Activated naive CD8-positive, alpha-beta T cell treated with anti-CD3 and anti-CD28 coated beads for 36 hours (primary cell): ENCODE results near the gene OR10S1. TPM values are rescaled to one million over a fixed set of nuclear protein-coding genes. Genes with fewer than 3 reads are reported as not detected.
"Not testable (repeated sequence)": the region's sequence is repeated elsewhere in the genome, so short reads cannot be mapped to it uniquely, and the experiment has no call there.

Source experiments
- DNase-seq: peaks from one replicate; pipeline ENCODE4 v3.0.0; 2021
- H3K27ac Mint-ChIP-seq: one replicate; pipeline ENCODE4 v1.8.0; 2022; ENCODE audit warnings: mild to moderate bottlenecking, moderate library complexity, mixed read lengths
- H3K27me3 Mint-ChIP-seq: one replicate; pipeline ENCODE4 v1.8.0; 2022; ENCODE audit warnings: mild to moderate bottlenecking, mixed read lengths
- H3K36me3 Mint-ChIP-seq: one replicate; pipeline ENCODE4 v1.8.0; 2021; ENCODE audit warnings: mild to moderate bottlenecking, mixed read lengths
- H3K4me1 Mint-ChIP-seq: one replicate; pipeline ENCODE4 v1.8.0; 2021; ENCODE audit warnings: mixed read lengths
- H3K4me3 Mint-ChIP-seq: one replicate; pipeline ENCODE4 v1.8.0; 2022; ENCODE audit warnings: mild to moderate bottlenecking, moderate library complexity, mixed read lengths
- H3K9me3 Mint-ChIP-seq: one replicate; pipeline ENCODE4 v1.8.0; 2022; ENCODE audit warnings: mixed read lengths
- total RNA-seq, 2 experiments: library from RNA; stranded (reverse); gene quantifications; one replicate each; pipeline ENCODE4 v1.2.3, GENCODE V29; 2021

Gene OR10S1, protein sequence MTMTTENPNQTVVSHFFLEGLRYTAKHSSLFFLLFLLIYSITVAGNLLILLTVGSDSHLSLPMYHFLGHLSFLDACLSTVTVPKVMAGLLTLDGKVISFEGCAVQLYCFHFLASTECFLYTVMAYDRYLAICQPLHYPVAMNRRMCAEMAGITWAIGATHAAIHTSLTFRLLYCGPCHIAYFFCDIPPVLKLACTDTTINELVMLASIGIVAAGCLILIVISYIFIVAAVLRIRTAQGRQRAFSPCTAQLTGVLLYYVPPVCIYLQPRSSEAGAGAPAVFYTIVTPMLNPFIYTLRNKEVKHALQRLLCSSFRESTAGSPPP
- not detected for total RNA-seq

DNA sequence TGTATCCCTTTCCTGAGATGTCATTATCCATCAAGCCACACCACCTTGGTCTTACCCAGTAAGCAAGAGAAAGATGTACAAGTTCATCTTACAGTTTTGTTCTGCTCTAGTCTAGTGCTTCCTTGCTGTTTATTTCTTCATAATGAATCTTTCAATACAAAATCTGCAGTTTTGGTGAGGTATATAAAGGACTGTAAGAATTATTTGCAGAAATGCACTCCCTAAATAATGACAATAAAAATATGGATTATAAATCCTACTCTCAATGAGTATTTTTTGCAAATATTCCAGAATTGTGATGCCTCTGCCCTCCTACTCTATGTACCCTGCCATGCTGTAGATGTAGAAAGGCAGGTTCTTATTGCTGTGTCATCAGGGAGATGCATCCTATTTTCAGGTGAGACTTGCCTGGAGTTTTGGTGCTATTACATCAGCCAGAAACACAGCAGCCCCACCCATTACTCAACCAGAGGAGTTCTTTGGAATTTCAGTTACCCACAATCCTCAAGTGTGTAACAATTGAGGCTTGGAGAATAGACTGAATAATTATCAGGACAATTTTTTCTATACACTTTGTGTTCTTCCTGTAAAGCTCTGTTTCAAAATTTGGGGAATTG is at the start of gene OR10S1:
TSS of gene OR10S1 (minus strand) at position 51 of the 617 bp plus-strand sequence. CDS start 117 bp downstream, outside the sequence.
- Mint-ChIP-seq H3K27me3 (no peaks in the 10 kb centered on the region), H3K4me3 (no peak within 1 kb of the TSS), H3K9me3 (peaks cover 3% of the 10 kb centered on the region), H3K27ac (no peak within 1 kb of the TSS), H3K36me3 (no peaks in the 10 kb centered on the region), H3K4me1 (no peaks in the 10 kb centered on the region)
- DNase-seq, result no peak

DNA sequence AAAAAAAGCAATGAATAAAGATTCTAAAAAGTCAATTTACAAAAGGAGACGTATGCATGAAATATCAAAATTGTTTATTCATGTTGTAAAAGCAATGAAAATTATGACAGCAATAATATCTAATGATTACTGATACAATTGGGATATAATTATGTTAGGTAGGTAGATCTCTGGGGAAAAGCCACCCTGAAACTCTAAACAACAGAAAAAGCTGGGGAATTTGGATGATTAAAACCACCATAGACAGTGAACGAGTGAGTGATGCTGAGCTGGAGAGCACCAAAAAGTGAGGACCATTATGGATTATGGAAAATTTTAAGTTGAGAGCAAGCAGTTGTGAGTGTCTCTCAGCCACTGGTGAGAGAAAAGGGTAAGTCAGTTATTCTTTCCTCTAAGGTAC is 48.9 kb upstream of the OR10S1 start, which contains the start of gene OR10G8:
TSS of gene OR10G8 (plus strand) at position 301 of the 400 bp plus-strand sequence. CDS start 2,825 bp downstream, outside the sequence.
- no peaks in the 10 kb centered on the region for H3K36me3 Mint-ChIP-seq
- no peak within 1 kb of the TSS for H3K27ac Mint-ChIP-seq
- no peak for DNase-seq

DNA sequence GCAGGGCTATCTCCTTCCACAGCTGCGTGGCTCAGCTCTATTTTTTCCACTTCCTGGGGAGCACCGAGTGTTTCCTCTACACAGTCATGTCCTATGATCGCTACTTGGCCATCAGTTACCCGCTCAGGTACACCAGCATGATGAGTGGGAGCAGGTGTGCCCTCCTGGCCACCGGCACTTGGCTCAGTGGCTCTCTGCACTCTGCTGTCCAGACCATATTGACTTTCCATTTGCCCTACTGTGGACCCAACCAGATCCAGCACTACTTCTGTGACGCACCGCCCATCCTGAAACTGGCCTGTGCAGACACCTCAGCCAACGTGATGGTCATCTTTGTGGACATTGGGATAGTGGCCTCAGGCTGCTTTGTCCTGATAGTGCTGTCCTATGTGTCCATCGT is 38.3 kb upstream of the OR10S1 start:
- H3K4me3 Mint-ChIP-seq, DNase-seq, H3K27ac Mint-ChIP-seq, H3K9me3 Mint-ChIP-seq, H3K4me1 Mint-ChIP-seq, H3K36me3 Mint-ChIP-seq, H3K27me3 Mint-ChIP-seq: not testable (repeated sequence)

More for the DNA sequence above, 48.9 kb upstream of the OR10S1 start, which contains the start of gene OR10G8:
- Mint-ChIP-seq H3K27me3 (peaks cover 4% of the 10 kb centered on the region), H3K4me3 (no peak within 1 kb of the TSS), H3K4me1 (no peaks in the 10 kb centered on the region), H3K9me3 (no peaks in the 10 kb centered on the region)

DNA sequence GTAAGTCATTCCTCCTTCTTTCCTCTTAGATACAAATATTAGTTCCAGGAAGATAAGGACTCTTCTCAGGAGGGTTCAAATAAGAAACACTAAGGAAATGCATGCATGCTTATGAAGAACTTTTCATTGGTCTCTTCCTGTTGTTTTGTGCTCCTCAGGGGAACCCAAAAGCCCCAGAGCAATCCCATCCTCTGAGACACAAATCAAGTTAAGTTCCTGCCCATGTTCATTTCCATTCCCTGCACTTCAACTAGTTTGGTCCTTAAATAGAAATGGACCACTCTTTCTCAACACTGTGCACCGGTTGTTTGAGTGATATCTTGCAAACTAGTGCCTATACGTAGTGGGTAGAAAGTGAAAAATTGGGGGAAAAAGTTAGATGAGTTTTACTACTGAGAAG is 35.1 kb upstream of the OR10S1 start, which contains the start of gene OR10G4:
TSS of gene OR10G4 (plus strand) at position 301 of the 400 bp plus-strand sequence. CDS start 2,578 bp downstream, outside the sequence.
- H3K36me3 Mint-ChIP-seq, result no peaks in the 10 kb centered on the region
- H3K4me3 Mint-ChIP-seq, result no peak within 1 kb of the TSS
- no peak for DNase-seq
- H3K27ac Mint-ChIP-seq, result no peak within 1 kb of the TSS
- peaks cover 11% of the 10 kb centered on the region for H3K27me3 Mint-ChIP-seq
- H3K9me3 Mint-ChIP-seq, result no peaks in the 10 kb centered on the region
- H3K4me1 Mint-ChIP-seq, result no peaks in the 10 kb centered on the region

DNA sequence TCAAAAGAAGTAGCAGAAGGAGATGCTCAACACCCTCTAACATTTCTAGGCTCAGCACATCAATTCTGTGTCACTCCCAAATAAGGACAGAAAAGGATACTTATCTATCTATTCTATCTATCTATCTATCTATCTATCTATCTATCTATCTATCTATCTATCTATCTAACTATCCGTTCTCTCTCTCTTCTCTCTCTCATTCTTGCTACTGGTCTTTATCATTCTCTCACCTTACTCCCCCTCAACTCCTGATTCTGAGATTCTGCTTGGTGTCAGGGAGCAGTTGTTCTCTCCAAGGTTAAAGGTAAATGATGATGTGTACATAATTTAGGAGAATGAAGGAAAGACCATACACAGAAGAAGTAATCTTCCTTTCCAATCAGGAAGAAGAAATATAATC is 17.5 kb upstream of the OR10S1 start, which contains the start of gene OR10G6:
TSS of gene OR10G6 (minus strand) at position 43 of the 400 bp plus-strand sequence. CDS start at position 43, 0 bp downstream.
- Mint-ChIP-seq H3K27ac (no peak within 1 kb of the TSS), H3K36me3 (no peaks in the 10 kb centered on the region), H3K27me3 (no peaks in the 10 kb centered on the region), H3K4me3 (no peak within 1 kb of the TSS), H3K4me1 (no peaks in the 10 kb centered on the region), H3K9me3 (no peaks in the 10 kb centered on the region)
- no peak for DNase-seq

DNA sequence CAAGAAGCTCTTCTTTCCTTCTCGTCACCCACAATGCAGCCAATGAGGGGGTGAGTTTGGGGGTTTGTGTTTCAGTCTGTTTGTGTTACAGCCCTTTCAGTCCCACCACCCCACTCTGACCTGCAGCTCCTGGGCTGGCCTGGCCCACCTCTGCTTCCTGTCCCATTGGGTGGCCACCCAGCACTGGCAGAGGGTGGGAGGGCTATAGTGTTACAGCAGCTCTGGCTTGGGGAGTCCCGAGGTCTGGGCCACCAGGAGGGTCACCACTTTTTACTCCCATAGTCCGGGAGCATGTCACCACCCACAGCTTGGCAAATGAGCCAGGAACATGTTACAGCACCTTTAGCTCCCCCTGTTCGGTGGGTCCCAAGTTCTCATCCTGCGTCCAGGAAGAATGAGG is 1.7 kb upstream of the OR10S1 start:
- H3K4me1 Mint-ChIP-seq, result no peaks in the 10 kb centered on the region
- no peak overlapping the region for H3K4me3 Mint-ChIP-seq
- no peaks in the 10 kb centered on the region for H3K36me3 Mint-ChIP-seq
- DNase-seq, result no peak
- H3K27ac Mint-ChIP-seq, result no peak overlapping the region
- no peaks in the 10 kb centered on the region for H3K27me3 Mint-ChIP-seq
- peaks cover 3% of the 10 kb centered on the region for H3K9me3 Mint-ChIP-seq

DNA sequence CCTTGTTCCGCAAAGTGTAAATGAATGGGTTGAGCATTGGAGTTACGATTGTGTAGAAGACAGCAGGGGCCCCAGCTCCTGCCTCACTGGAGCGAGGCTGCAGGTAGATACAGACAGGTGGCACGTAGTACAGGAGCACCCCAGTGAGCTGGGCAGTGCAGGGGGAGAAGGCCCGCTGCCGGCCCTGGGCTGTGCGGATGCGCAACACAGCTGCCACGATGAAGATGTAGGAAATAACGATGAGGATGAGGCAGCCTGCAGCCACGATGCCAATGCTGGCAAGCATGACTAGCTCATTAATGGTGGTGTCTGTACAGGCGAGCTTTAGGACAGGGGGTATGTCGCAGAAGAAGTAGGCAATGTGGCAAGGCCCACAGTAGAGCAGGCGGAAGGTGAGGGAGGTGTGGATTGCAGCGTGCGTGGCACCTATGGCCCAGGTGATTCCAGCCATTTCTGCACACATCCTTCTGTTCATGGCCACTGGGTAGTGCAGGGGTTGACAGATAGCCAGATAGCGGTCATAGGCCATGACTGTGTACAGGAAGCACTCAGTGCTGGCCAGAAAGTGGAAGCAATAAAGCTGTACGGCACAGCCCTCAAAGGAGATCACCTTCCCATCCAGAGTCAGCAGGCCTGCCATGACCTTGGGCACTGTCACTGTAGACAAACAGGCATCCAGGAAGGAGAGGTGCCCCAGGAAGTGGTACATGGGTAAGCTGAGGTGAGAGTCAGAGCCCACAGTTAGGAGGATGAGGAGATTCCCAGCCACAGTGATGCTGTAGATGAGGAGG is 616 bp downstream of the OR10S1 start:
- no peak overlapping the region for H3K4me3 Mint-ChIP-seq
- H3K27ac Mint-ChIP-seq, result no peak overlapping the region
- H3K9me3 Mint-ChIP-seq, result no peaks in the 10 kb centered on the region
- H3K27me3 Mint-ChIP-seq, result no peaks in the 10 kb centered on the region
- no peak for DNase-seq
- H3K36me3 Mint-ChIP-seq, result no peaks in the 10 kb centered on the region
- H3K4me1 Mint-ChIP-seq, result no peaks in the 10 kb centered on the region

DNA sequence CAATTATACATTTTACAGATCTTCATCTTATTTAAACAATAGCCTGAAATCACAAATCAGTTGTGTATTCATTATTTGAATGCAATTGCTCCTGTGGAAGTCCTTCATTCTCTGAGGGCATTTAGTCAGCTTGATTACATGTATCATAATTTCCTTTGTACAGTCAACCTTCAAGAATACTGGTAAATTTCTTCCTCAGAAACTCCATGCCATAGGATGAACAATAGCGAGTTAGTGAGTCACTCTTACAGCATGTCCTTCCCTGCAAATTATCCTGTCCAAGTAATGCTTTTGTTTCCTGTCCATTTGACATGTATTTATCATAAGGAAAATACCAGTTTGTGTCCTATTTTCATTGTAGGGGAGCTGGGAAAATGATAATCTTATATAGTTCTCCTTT is 3.8 kb downstream of the OR10S1 start:
- H3K9me3 Mint-ChIP-seq, result no peaks in the 10 kb centered on the region
- no peaks in the 10 kb centered on the region for H3K4me1 Mint-ChIP-seq
- H3K27me3 Mint-ChIP-seq, result peaks cover 4% of the 10 kb centered on the region
- H3K4me3 Mint-ChIP-seq, result no peak overlapping the region
- no peak for DNase-seq
- H3K27ac Mint-ChIP-seq, result no peak overlapping the region
- H3K36me3 Mint-ChIP-seq, result no peaks in the 10 kb centered on the region

DNA sequence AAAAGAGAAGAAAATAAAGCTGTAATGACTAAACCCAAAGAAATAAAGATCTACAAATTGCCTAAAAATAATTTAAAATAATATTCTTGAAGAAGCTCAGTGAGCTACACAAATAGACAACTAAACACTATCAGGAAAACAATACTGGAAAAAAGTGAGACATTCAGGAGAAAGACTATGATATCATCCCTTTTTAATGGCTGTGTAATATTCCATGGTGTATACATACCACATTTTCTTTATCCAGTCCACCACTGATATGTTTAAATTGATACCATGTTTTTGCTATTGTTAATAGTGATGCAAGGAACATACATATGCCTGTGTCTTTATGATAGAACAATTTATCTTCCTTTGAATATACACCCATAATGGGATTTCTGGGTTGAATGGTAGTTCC is 20.8 kb downstream of the OR10S1 start:
- Mint-ChIP-seq H3K27ac (no peak overlapping the region), H3K27me3 (peaks cover 3% of the 10 kb centered on the region), H3K4me1 (no peaks in the 10 kb centered on the region), H3K9me3 (peaks cover 13% of the 10 kb centered on the region), H3K4me3 (no peak overlapping the region), H3K36me3 (no peaks in the 10 kb centered on the region)
- DNase-seq, result no peak

DNA sequence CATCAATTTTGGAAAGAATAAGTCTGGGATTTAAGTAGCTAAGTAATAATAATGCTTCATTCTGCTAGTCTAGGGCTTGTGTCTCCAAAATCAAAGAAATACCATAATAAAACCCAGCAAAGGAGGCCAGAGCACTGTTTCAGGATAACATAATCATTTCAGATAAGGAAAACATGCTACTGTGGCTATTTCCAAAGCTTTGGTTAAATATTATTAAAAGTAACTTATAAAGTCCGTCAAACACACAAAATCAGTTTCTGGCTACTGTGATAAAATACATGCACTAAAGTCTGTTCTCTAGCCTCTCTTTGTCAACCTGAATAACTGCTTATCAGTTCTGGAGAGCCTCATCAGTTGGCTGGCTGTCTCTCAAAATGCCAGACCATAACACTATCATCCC is 32.4 kb downstream of the OR10S1 start:
- Mint-ChIP-seq H3K9me3 (no peaks in the 10 kb centered on the region), H3K27me3 (peaks cover 15% of the 10 kb centered on the region), H3K4me1 (no peaks in the 10 kb centered on the region), H3K36me3 (no peaks in the 10 kb centered on the region), H3K27ac (no peak overlapping the region), H3K4me3 (no peak overlapping the region)
- DNase-seq, result no peak

DNA sequence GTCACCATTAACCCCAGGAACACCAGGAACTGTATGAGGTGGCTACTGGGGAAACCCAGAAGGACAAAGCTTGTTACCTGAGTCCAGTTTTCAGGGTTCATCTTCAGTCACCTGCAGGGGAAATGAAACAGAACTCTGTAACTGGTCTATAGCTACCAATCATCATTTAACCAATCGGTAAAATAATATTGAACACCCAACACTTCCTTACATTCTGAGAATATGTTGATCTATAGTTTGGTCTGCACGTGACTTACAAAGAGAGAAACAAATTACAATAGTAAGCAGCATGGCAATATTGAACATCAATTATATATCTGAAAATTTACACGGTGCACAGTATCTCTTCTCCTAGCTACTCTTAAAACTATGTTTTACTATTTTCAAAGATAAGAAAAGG is 33.8 kb downstream of the OR10S1 start, which contains the start of gene OR6T1:
TSS of gene OR6T1 (minus strand) at position 101 of the 400 bp plus-strand sequence. CDS start at position 101, 0 bp downstream.
- no peaks in the 10 kb centered on the region for H3K36me3 Mint-ChIP-seq
- H3K27me3 Mint-ChIP-seq, result peaks cover 15% of the 10 kb centered on the region
- no peaks in the 10 kb centered on the region for H3K9me3 Mint-ChIP-seq
- no peak within 1 kb of the TSS for H3K27ac Mint-ChIP-seq
- no peak within 1 kb of the TSS for H3K4me3 Mint-ChIP-seq
- DNase-seq, result no peak
- H3K4me1 Mint-ChIP-seq, result no peaks in the 10 kb centered on the region

DNA sequence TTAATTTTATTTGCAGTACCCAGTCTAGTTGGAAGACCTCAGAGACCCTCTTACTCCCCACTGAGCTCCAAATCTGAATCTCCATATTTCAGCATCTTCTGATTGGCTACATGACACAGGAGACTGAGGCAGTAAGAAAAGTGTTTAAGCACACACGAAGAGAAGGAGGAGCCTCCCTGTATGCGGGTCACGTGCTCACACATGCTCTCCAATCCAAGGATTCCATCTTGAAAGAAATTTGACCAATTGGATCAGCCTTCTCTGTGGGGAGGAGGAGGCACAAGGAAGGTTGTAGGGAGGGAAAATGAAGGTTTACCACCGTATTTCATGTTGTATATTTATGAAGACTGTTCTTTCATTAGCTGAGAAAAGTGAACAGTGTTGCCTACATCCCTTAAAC is 35.2 kb downstream of the OR10S1 start:
- Mint-ChIP-seq H3K9me3 (no peaks in the 10 kb centered on the region), H3K27me3 (peaks cover 17% of the 10 kb centered on the region), H3K27ac (no peak overlapping the region), H3K36me3 (no peaks in the 10 kb centered on the region), H3K4me1 (no peaks in the 10 kb centered on the region), H3K4me3 (no peak overlapping the region)
- DNase-seq, result no peak

DNA sequence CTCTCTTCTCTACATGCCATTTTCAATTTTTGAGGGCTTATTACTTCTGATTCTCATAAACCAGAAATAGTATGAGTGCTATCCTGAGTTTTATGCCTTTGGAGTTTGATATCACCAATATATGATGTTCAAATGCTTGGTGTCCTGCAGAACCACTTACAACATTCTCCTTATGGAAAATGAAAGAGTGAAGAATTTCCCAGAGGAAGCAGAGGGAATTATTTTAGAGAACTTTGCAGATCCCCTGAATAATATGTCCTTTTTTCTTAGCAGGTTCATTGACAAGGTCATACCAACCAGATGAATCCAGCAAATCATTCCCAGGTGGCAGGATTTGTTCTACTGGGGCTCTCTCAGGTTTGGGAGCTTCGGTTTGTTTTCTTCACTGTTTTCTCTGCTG is 38.3 kb downstream of the OR10S1 start, which contains the start of gene OR4D5:
TSS of gene OR4D5 (plus strand) at position 301 of the 400 bp plus-strand sequence. CDS start at position 301, 0 bp downstream.
- Mint-ChIP-seq H3K36me3 (no peaks in the 10 kb centered on the region), H3K9me3 (no peaks in the 10 kb centered on the region), H3K4me1 (no peaks in the 10 kb centered on the region), H3K4me3 (no peak within 1 kb of the TSS), H3K27me3 (peaks cover 4% of the 10 kb centered on the region), H3K27ac (no peak within 1 kb of the TSS)
- DNase-seq, result no peak
